WTC11 (cell line): ENCODE results near the gene PTK6. TPM values are rescaled to one million over a fixed set of nuclear protein-coding genes. Genes with fewer than 3 reads are reported as not detected.

ENCODE experiments used
- ATAC-seq: fragments of 200-7000 bp; cut with Tn5 transposase; 2 replicates; pipeline ENCODE4 v1.10.0; 2021; ENCODE audit warnings: mild to moderate bottlenecking, moderate library complexity
- Bru-seq: library from RNA; stranded (reverse); fragments of 400-500 nt; gene quantifications from one replicate; lab custom pipeline; 2021; lab: Mats Ljungman, UMichigan
- CTCF ChIA-PET: fragments of 300-600 bp; sonication (Branson Sonifier 250); formaldehyde crosslinking; loops from one replicate; lab custom pipeline; 2021; ENCODE audit warnings: antibody characterized with exemption; lab: Charles Lee
- POLR2A ChIA-PET: fragments of 350-600 bp; sonication (Branson Sonifier 250); formaldehyde crosslinking; loops from one replicate; lab custom pipeline; 2021; ENCODE audit warnings: antibody characterized with exemption; lab: Charles Lee
- DNase-seq: peaks from one replicate; pipeline ENCODE4 v3.0.0; 2021; ENCODE audit warnings: low spot score
- H3K27ac Mint-ChIP-seq: 2 replicates; pipeline ENCODE4 v1.8.0; 2021; ENCODE audit warnings: mixed read lengths
- H3K27me3 Mint-ChIP-seq: 2 replicates; pipeline ENCODE4 v1.8.0; 2021; ENCODE audit warnings: low read depth, mild to moderate bottlenecking, moderate library complexity, mixed read lengths
- H3K36me3 Mint-ChIP-seq: 2 replicates; pipeline ENCODE4 v1.8.0; 2021; ENCODE audit warnings: mixed read lengths
- H3K4me1 Mint-ChIP-seq: 2 replicates; pipeline ENCODE4 v1.8.0; 2022; ENCODE audit warnings: mixed read lengths
- H3K4me3 Mint-ChIP-seq: 2 replicates; pipeline ENCODE4 v1.8.0; 2021; ENCODE audit warnings: mild to moderate bottlenecking, moderate library complexity, mixed read lengths
- H3K9me3 Mint-ChIP-seq: 2 replicates; pipeline ENCODE4 v1.8.0; 2021; ENCODE audit warnings: mixed read lengths
- ATF3 ChIP-seq: sonication (generic); formaldehyde crosslinking; conservative IDR thresholded peaks from 2 replicates; pipeline ENCODE4 v1.8.1; 2022; ENCODE audit warnings: mild to moderate bottlenecking, missing genetic modification reagents
- FOXJ3 ChIP-seq: sonication (generic); formaldehyde crosslinking; IDR thresholded peaks from 2 replicates; pipeline ENCODE4 v1.9.0; 2021; ENCODE audit warnings: missing genetic modification reagents, mild to moderate bottlenecking, borderline replicate concordance
- JAZF1 ChIP-seq: fragments of 250-450 bp; sonication (Bioruptor Pico); IDR thresholded peaks from 2 replicates; pipeline ENCODE4 v1.9.0; 2021; ENCODE audit warnings: moderate library complexity, mild to moderate bottlenecking, inconsistent platforms
- MYBL2 ChIP-seq: sonication (generic); formaldehyde crosslinking; IDR thresholded peaks from 2 replicates; pipeline ENCODE4 v1.8.1; 2023; ENCODE audit warnings: mild to moderate bottlenecking, moderate library complexity, missing genetic modification reagents
- NFATC4 ChIP-seq: fragments of 250-450 bp; sonication (Bioruptor Pico); IDR thresholded peaks from 2 replicates; pipeline ENCODE4 v1.9.0; 2021; ENCODE audit warnings: mild to moderate bottlenecking
- NR3C1 ChIP-seq: sonication (generic); formaldehyde crosslinking; conservative IDR thresholded peaks from 2 replicates; pipeline ENCODE4 v1.8.1; 2023; ENCODE audit warnings: low read depth, mild to moderate bottlenecking, missing genetic modification reagents
- RELA ChIP-seq: sonication (generic); formaldehyde crosslinking; IDR thresholded peaks from 2 replicates; pipeline ENCODE4 v1.8.1; 2022; ENCODE audit warnings: missing genetic modification reagents, mild to moderate bottlenecking, borderline replicate concordance
- TEAD4 ChIP-seq: sonication (generic); formaldehyde crosslinking; IDR thresholded peaks from 2 replicates; pipeline ENCODE4 v1.8.0; 2022; ENCODE audit warnings: mild to moderate bottlenecking, missing genetic modification reagents
- ZBTB43 ChIP-seq: sonication (generic); formaldehyde crosslinking; IDR thresholded peaks from 2 replicates; pipeline ENCODE4 v1.8.1; 2023; ENCODE audit warnings: mild to moderate bottlenecking, missing genetic modification reagents
- ZNF219 ChIP-seq: sonication (generic); formaldehyde crosslinking; IDR thresholded peaks from 2 replicates; pipeline ENCODE4 v1.8.0; 2023; ENCODE audit warnings: missing genetic modification reagents, mild to moderate bottlenecking, borderline replicate concordance
- ZNF232 ChIP-seq: sonication (generic); formaldehyde crosslinking; IDR thresholded peaks from 2 replicates; pipeline ENCODE4 v1.8.0; 2022; ENCODE audit warnings: mild to moderate bottlenecking, missing genetic modification reagents
- ZNF532 ChIP-seq: fragments of 250-450 bp; sonication (Bioruptor Pico); IDR thresholded peaks from 2 replicates; pipeline ENCODE4 v1.9.0; 2021; ENCODE audit warnings: mild to moderate bottlenecking, borderline replicate concordance
- long read RNA-seq, 3 experiments: library from RNA in 1 of 3; library from capped mRNA in 1 of 3; library from polyadenylated mRNA in 1 of 3; unstranded in 2 of 3; stranded (forward) in 1 of 3; transcript quantifications; one replicate each; pipeline ENCODE4 v2.0.0, GENCODE V29; 2021
- total RNA-seq: library from RNA; stranded (reverse); gene quantifications from 3 replicates; pipeline ENCODE4 v1.2.3, GENCODE V29; 2021
- TF ChIP-seq, protein P1 (sequence below): sonication (generic); formaldehyde crosslinking; conservative IDR thresholded peaks from 2 replicates; pipeline ENCODE4 v1.8.1; 2023; ENCODE audit warnings: mild to moderate bottlenecking, low read depth, missing genetic modification reagents, moderate library complexity
- TF ChIP-seq, protein P2 (sequence below): sonication (generic); formaldehyde crosslinking; IDR thresholded peaks from 2 replicates; pipeline ENCODE4 v1.8.1; 2022; ENCODE audit warnings: low read depth, mild to moderate bottlenecking, moderate library complexity, missing genetic modification reagents, borderline replicate concordance
- TF ChIP-seq, protein P3 (sequence below): sonication (generic); formaldehyde crosslinking; IDR thresholded peaks from 2 replicates; pipeline ENCODE4 v1.8.1; 2023; ENCODE audit warnings: mild to moderate bottlenecking, moderate library complexity, missing genetic modification reagents
- TF ChIP-seq, protein P4 (sequence below): sonication (generic); formaldehyde crosslinking; IDR thresholded peaks from 2 replicates; pipeline ENCODE4 v1.8.1; 2022; ENCODE audit warnings: mild to moderate bottlenecking, moderate library complexity, missing genetic modification reagents
- TF ChIP-seq, protein P5 (sequence below): sonication (generic); formaldehyde crosslinking; IDR thresholded peaks from 2 replicates; pipeline ENCODE4 v1.8.1; 2023; ENCODE audit warnings: mild to moderate bottlenecking, missing genetic modification reagents, moderate library complexity

The PTK6 gene
- total RNA-seq (0.22 to 0.53 TPM (median 0.32 TPM) in 3 replicates), Bru-seq, nascent RNA (percentile 10 among the genes with signal in this experiment)
- long read RNA-seq, experiment 1 = 0 reads
- long read RNA-seq, experiment 2 = 0 reads
- long read RNA-seq, experiment 3 = 0 reads

DNA sequence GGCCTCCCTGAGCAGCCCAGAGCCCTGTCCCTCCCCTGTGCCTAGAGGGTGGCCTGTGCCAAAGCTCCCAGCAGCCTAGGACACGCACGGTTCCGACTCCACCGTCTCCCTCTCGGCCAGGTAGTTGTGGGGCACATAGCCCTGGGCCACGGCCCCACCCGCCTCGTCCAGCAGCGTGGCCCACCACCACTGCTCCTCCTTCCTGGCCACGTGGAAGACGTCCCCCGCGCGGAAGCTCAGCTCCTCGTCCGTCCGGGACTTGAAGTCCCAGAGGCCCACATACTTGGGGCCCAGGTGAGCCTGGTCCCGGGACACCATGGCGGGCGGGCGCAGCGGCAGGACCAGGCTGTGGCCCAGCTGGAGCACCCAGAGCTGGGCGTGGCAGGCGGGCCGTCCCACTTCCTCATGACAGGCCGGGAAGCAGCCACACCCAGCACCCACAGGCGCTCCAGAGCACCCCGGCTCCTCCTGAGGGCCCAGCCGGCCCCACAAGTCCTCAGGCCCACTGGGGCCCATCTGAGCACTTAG, at the start of gene PTK6:
PTK6 (minus strand) TSS at position 380 of the 528 bp plus-strand sequence; CDS start at position 318, 62 bp downstream.
- DNase-seq = no peak
- Mint-ChIP-seq H3K27me3 (no peaks in the 10 kb centered on the region), H3K4me3 (peak within 1 kb of the TSS; percentile 49), H3K27ac (0 out of 2 replicates have a peak within 1 kb of the TSS, but pooled peaks have one; percentile 45), H3K36me3 (no peaks in the 10 kb centered on the region), H3K4me1 (0 out of 2 replicates have a peak, but pooled peaks cover 2% of the 10 kb centered on the region), H3K9me3 (no peaks in the 10 kb centered on the region)
- ATAC-seq = no peak
- TF ChIP-seq, protein P1, sequence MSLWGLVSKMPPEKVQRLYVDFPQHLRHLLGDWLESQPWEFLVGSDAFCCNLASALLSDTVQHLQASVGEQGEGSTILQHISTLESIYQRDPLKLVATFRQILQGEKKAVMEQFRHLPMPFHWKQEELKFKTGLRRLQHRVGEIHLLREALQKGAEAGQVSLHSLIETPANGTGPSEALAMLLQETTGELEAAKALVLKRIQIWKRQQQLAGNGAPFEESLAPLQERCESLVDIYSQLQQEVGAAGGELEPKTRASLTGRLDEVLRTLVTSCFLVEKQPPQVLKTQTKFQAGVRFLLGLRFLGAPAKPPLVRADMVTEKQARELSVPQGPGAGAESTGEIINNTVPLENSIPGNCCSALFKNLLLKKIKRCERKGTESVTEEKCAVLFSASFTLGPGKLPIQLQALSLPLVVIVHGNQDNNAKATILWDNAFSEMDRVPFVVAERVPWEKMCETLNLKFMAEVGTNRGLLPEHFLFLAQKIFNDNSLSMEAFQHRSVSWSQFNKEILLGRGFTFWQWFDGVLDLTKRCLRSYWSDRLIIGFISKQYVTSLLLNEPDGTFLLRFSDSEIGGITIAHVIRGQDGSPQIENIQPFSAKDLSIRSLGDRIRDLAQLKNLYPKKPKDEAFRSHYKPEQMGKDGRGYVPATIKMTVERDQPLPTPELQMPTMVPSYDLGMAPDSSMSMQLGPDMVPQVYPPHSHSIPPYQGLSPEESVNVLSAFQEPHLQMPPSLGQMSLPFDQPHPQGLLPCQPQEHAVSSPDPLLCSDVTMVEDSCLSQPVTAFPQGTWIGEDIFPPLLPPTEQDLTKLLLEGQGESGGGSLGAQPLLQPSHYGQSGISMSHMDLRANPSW (CRISPR knock-in tag) = no peak
- no peak for TF ChIP-seq ZBTB43 (CRISPR knock-in tag)
- no peak for TF ChIP-seq ZNF219 (CRISPR knock-in tag)
- TF ChIP-seq RELA (CRISPR knock-in tag) = peak; percentile 44; the same call in 1 of the 2 replicates
- ChIA-PET POLR2A (interaction anchor here (0.6 to 1.4 kb wide), 2 partner anchors 29 to 318 kb away, joined by 3 read pairs; no protein-coding TSS in a partner anchor), CTCF (interaction anchor here (0.9 to 5.0 kb wide), 45 partner anchors 8 to 526 kb away, joined by 3 to 81 read pairs (median 8); partner anchors contain the start of genes ARFRP1, HELZ2, PPDPF and PRPF6)

DNA sequence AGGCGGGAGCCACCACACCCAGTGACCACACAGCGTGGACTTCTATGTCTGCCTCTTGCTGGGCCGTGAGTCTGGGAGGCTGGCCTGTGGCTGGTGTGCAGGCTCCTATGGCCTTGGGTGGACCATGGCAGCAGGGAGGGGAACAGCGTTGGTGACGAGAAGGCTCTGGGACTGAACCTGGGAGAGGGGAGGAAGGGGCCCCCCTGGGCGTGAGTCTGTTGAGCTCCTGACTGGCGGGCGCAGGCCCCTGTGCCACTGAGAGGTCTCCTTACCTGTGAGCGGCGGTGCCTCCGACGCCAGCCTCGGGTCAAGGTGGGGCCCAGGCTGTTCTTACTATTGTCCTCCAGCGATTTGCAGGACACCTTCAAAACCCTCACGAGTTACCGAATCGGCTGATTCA, 49.6 kb upstream of the PTK6 start:
- peak overlapping the region; percentile 36; the same call in 1 of the 2 replicates for H3K27ac Mint-ChIP-seq
- no peak overlapping the region for H3K4me3 Mint-ChIP-seq
- ChIA-PET POLR2A (no interaction called here), CTCF (no interaction called here)
- TF ChIP-seq NR3C1 (no peak), FOXJ3 (CRISPR knock-in tag) (no peak), TEAD4 (CRISPR knock-in tag) (no peak), NFATC4 (no peak), MYBL2 (CRISPR knock-in tag) (no peak), ZNF232 (CRISPR knock-in tag) (no peak), JAZF1 (CRISPR knock-in tag) (no peak), ZBTB43 (CRISPR knock-in tag) (no peak), ATF3 (no peak), ZNF532 (no peak)
- TF ChIP-seq, protein P2, sequence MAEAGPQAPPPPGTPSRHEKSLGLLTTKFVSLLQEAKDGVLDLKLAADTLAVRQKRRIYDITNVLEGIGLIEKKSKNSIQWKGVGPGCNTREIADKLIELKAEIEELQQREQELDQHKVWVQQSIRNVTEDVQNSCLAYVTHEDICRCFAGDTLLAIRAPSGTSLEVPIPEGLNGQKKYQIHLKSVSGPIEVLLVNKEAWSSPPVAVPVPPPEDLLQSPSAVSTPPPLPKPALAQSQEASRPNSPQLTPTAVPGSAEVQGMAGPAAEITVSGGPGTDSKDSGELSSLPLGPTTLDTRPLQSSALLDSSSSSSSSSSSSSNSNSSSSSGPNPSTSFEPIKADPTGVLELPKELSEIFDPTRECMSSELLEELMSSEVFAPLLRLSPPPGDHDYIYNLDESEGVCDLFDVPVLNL (CRISPR knock-in tag) = no peak
- TF ChIP-seq, protein P3, sequence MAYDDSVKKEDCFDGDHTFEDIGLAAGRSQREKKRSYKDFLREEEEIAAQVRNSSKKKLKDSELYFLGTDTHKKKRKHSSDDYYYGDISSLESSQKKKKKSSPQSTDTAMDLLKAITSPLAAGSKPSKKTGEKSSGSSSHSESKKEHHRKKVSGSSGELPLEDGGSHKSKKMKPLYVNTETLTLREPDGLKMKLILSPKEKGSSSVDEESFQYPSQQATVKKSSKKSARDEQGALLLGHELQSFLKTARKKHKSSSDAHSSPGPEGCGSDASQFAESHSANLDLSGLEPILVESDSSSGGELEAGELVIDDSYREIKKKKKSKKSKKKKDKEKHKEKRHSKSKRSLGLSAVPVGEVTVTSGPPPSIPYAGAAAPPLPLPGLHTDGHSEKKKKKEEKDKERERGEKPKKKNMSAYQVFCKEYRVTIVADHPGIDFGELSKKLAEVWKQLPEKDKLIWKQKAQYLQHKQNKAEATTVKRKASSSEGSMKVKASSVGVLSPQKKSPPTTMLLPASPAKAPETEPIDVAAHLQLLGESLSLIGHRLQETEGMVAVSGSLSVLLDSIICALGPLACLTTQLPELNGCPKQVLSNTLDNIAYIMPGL = no peak
- TF ChIP-seq, protein P4, sequence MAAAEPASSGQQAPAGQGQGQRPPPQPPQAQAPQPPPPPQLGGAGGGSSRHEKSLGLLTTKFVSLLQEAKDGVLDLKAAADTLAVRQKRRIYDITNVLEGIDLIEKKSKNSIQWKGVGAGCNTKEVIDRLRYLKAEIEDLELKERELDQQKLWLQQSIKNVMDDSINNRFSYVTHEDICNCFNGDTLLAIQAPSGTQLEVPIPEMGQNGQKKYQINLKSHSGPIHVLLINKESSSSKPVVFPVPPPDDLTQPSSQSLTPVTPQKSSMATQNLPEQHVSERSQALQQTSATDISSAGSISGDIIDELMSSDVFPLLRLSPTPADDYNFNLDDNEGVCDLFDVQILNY (CRISPR knock-in tag) = no peak
- TF ChIP-seq, protein P5, sequence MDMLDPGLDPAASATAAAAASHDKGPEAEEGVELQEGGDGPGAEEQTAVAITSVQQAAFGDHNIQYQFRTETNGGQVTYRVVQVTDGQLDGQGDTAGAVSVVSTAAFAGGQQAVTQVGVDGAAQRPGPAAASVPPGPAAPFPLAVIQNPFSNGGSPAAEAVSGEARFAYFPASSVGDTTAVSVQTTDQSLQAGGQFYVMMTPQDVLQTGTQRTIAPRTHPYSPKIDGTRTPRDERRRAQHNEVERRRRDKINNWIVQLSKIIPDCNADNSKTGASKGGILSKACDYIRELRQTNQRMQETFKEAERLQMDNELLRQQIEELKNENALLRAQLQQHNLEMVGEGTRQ = no peak
- no peaks in the 10 kb centered on the region for H3K27me3 Mint-ChIP-seq
- ATAC-seq = no peak
- H3K36me3 Mint-ChIP-seq = peaks cover 7% of the 10 kb centered on the region
- H3K4me1 Mint-ChIP-seq = no peaks in the 10 kb centered on the region
- no peaks in the 10 kb centered on the region for H3K9me3 Mint-ChIP-seq
- no peak for DNase-seq
